ENCODE measurements around the gene RBMS1. TPM values are rescaled to one million over a fixed set of nuclear protein-coding genes. Genes with fewer than 3 reads are reported as not detected.

The RBMS1 gene
- total RNA-seq, 1 experiment from 2014 or later = 77.5 TPM

DNA sequence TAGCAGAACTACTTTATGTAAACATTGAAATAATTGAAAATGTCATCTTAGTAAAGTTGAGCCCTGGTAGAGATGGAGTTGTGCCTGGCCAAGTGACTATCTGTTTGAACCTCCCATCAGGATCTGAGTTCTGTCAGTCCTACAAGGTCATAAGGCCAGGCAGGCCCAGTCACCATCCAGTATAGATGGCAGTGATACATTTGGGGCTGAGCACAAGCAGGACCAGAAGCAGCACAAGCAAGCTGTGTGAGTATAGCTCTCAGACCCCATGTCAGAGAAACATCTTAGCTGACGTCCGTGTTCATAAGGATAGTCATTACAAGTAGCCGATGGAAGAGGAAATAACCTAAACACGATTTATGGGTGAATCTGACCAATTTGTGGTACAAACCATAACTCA lies 44.5 kb upstream of the RBMS1 start:
- WGBS (ENCODE audit: extremely low coverage, insufficient read length, low lambda C conversion rate) = no CpG with 5 or more reads among the region's 4 CpGs
- H3K27ac ChIP-seq (ENCODE audit: insufficient read length, low read depth, low read length) = no peak overlapping the region

More for the DNA sequence above, 44.5 kb upstream of the RBMS1 start:
- DNase-seq = no peak
- Histone ChIP-seq H3K56ac (ENCODE audit: insufficient read length, low read depth, low read length) (no peak overlapping the region), H3K79me2 (ENCODE audit: insufficient read depth, low read length) (no peaks in the 10 kb centered on the region), H3K23ac (ENCODE audit: insufficient read length, low read depth, low read length) (no peak overlapping the region), H3K79me1 (ENCODE audit: insufficient read depth, low read depth, low read length, poor library complexity, severe bottlenecking) (no peaks in the 10 kb centered on the region), H3K4me1 (ENCODE audit: insufficient read depth, low read length) (no peaks in the 10 kb centered on the region), H3K18ac (ENCODE audit: insufficient read length, low read depth, low read length) (no peak overlapping the region), H3K9me3 (ENCODE audit: control insufficient read depth, low read depth, low read length) (no peaks in the 10 kb centered on the region), H4K91ac (ENCODE audit: insufficient read length, low read depth, low read length) (no peak overlapping the region), H4K8ac (replicated peaks; ENCODE audit: insufficient read length, low read depth, low read length) (no peak overlapping the region), H2AK5ac (ENCODE audit: insufficient read length, low read length) (no peak overlapping the region), H2BK20ac (ENCODE audit: low read depth, low read length, poor library complexity, severe bottlenecking) (no peak overlapping the region), H3K14ac (ENCODE audit: insufficient read depth, low read length) (no peak overlapping the region), H3K27me3 (ENCODE audit: insufficient read depth, low read length) (no peaks in the 10 kb centered on the region), H3K9ac (ENCODE audit: extremely low read depth, insufficient read length, low read length) (no peak overlapping the region), H3K4ac (ENCODE audit: low read depth, low read length) (no peak overlapping the region), H4K5ac (ENCODE audit: insufficient read length, low read depth, low read length) (no peak overlapping the region), H3T11ph (ENCODE audit: low read length) (no peak overlapping the region), H2BK5ac (ENCODE audit: insufficient read length, low read length) (no peak overlapping the region), H3K23me2 (ENCODE audit: insufficient read length, low read depth, low read length, poor library complexity, severe bottlenecking) (no peaks in the 10 kb centered on the region), H3K4me2 (ENCODE audit: insufficient read depth, insufficient read length, low read length) (no peak overlapping the region), H2BK15ac (ENCODE audit: low read depth, low read length) (no peak overlapping the region), H4K20me1 (ENCODE audit: control insufficient read depth, insufficient read depth, insufficient read length) (no peaks in the 10 kb centered on the region), H2BK120ac (ENCODE audit: low read depth, low read length, poor library complexity, severe bottlenecking) (no peak overlapping the region), H2AFZ (ENCODE audit: low read length) (no peak overlapping the region), H2BK12ac (ENCODE audit: insufficient read length, low read depth, low read length) (no peak overlapping the region)
- TF ChIP-seq, protein P1, sequence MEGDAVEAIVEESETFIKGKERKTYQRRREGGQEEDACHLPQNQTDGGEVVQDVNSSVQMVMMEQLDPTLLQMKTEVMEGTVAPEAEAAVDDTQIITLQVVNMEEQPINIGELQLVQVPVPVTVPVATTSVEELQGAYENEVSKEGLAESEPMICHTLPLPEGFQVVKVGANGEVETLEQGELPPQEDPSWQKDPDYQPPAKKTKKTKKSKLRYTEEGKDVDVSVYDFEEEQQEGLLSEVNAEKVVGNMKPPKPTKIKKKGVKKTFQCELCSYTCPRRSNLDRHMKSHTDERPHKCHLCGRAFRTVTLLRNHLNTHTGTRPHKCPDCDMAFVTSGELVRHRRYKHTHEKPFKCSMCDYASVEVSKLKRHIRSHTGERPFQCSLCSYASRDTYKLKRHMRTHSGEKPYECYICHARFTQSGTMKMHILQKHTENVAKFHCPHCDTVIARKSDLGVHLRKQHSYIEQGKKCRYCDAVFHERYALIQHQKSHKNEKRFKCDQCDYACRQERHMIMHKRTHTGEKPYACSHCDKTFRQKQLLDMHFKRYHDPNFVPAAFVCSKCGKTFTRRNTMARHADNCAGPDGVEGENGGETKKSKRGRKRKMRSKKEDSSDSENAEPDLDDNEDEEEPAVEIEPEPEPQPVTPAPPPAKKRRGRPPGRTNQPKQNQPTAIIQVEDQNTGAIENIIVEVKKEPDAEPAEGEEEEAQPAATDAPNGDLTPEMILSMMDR (conservative IDR thresholded peaks at IDR 0.05) = no peak
- Mint-ChIP-seq H3K4me3 (no peak overlapping the region), H3K9me3 (no peaks in the 10 kb centered on the region), H3K4me1 (peaks cover 10 to 16% of the 10 kb centered on the region in 2 experiments), H3K27me3 (ENCODE audit: low read depth) (no peaks in the 10 kb centered on the region), H3K36me3 (ENCODE audit: insufficient read depth in 1 of 3, low read depth in 3 of 3) (no peaks in the 10 kb centered on the region), H3K27ac (no peak overlapping the region)

Data from H9 (cell line).